ENCODE results near the gene DNAH9.

DNAH9 gene

DNA sequence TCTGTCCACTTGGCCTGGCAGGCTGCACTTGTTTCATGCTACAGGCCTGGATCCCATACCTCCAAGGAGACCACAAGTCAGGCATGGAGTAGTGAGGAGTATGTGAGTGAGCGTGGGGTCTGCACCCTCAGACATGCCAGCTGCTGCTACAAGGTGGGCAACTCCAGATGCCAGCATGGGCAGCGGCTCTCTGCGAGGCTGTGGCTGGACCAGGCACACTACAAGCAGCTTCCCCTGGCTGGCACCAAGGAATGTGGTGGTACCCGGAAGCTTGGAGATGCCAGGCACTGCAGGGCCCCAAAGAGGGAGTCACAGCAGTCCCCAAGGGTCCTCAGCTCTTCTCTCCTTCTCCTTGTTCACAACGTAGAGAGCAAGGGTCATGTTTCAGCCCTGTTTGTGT lies 16.1 kb upstream of the DNAH9 start:
- DNase-seq = no peak
- H3K4me3 ChIP-seq (ENCODE audit: low read depth, low read length) = no peak overlapping the region
- H3K27ac ChIP-seq = no peak overlapping the region
- TF ChIP-seq, protein P1, sequence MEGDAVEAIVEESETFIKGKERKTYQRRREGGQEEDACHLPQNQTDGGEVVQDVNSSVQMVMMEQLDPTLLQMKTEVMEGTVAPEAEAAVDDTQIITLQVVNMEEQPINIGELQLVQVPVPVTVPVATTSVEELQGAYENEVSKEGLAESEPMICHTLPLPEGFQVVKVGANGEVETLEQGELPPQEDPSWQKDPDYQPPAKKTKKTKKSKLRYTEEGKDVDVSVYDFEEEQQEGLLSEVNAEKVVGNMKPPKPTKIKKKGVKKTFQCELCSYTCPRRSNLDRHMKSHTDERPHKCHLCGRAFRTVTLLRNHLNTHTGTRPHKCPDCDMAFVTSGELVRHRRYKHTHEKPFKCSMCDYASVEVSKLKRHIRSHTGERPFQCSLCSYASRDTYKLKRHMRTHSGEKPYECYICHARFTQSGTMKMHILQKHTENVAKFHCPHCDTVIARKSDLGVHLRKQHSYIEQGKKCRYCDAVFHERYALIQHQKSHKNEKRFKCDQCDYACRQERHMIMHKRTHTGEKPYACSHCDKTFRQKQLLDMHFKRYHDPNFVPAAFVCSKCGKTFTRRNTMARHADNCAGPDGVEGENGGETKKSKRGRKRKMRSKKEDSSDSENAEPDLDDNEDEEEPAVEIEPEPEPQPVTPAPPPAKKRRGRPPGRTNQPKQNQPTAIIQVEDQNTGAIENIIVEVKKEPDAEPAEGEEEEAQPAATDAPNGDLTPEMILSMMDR (IDR thresholded peaks at IDR 0.05; ENCODE audit: low read depth, low read length, missing control alignments) = no peak
- no peaks in the 10 kb centered on the region for H3K27me3 ChIP-seq (replicated peaks)
- in situ Hi-C loops (cut with HindIII; ENCODE audit: low pct_ligation_motif_present, low sequenced_read_pairs) = no loop called here
- H3K36me3 ChIP-seq (replicated peaks) = no peaks in the 10 kb centered on the region

DNA sequence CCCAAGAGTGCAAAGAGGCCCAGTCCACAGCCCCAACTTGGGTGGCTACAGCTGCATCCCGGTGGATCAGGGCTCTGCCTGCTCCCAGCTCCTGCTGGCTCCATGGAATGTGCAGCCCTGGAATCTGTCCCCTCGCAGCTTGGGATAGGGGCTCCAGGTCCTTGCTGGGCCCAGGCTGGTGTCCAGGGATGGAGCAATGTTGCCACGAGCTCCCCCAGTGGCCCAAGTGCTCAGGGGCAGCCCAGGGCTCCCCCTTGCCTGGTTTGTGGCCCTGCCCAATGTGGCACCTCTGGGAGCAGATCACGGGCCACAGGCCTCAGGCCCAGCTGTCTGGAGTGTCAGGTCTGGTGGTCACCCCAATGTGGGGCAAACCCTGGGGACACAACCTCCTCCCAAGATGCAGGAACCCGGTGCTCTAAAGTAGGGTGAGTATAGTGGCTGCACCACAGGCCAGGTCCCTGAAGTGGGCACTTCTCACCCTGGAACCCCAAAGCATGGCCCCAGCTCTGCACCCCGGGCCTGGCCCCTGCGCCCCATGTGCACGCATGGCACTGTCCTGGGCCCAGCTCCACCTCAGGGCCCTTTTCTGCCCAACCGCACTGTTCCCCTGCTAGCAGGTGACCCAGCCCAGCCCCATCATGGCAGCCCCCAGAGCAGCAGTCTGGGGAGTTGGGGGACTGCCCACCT lies 14.8 kb upstream of the DNAH9 start:
- in situ Hi-C loops (cut with HindIII; ENCODE audit: low pct_ligation_motif_present, low sequenced_read_pairs) = no loop called here
- Histone ChIP-seq H3K4me3 (ENCODE audit: low read depth, low read length) (no peak overlapping the region), H3K27ac (no peak overlapping the region), H3K27me3 (replicated peaks) (no peaks in the 10 kb centered on the region), H3K36me3 (replicated peaks) (no peaks in the 10 kb centered on the region)
- no peak for DNase-seq
- TF ChIP-seq, protein P1 (IDR thresholded peaks at IDR 0.05; ENCODE audit: low read depth, low read length, missing control alignments) = no peak

DNA sequence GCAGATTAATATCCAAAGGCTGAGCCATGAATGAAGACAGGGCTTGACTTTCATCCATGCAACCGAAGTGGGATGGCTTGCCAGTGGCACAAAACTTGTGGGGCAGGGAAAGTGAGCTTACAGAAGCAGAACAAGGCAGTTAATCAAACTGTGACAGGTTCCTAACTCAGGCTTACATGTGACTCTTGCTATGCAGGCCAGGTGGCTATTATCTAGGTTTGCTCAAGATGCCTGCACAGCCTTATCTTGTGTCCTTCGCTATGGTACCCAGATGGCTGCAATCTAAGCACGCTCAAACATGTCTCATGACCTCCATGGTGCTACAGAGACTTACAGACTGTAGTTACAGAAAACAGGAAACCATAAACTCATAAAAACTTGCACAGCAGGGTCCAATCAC lies 8.6 kb upstream of the DNAH9 start:
- H3K27ac ChIP-seq = no peak overlapping the region
- H3K4me3 ChIP-seq (ENCODE audit: low read depth, low read length) = no peak overlapping the region
- no peak for DNase-seq
- H3K27me3 ChIP-seq (replicated peaks) = no peaks in the 10 kb centered on the region
- H3K36me3 ChIP-seq (replicated peaks) = no peaks in the 10 kb centered on the region
- in situ Hi-C loops (cut with HindIII; ENCODE audit: low pct_ligation_motif_present, low sequenced_read_pairs) = no loop called here
- TF ChIP-seq, protein P1 (IDR thresholded peaks at IDR 0.05; ENCODE audit: low read depth, low read length, missing control alignments) = no peak

DNA sequence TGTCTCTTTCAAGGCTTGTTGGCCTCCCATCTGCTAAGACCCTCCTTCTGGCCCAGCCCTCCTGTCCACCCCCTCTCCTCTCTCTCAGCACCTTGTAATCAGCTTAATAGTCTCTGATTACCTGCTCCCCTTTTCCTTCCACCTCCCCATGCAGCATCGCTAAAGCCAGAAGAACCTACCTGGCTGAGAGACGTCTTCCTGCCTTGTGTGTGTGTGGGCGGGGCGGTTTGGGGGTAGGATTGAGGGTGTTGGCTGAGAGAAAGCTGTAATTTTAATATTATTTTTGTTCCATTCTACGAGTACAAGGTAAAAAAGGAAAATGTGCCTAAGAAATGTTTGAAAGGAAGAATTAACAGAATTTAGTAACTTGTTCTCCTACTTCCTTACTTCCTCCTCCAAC lies 3.4 kb downstream of the DNAH9 start:
- Histone ChIP-seq H3K4me3 (ENCODE audit: low read depth, low read length) (no peak overlapping the region), H3K27ac (no peak overlapping the region), H3K27me3 (replicated peaks) (no peaks in the 10 kb centered on the region), H3K36me3 (replicated peaks) (no peaks in the 10 kb centered on the region)
- TF ChIP-seq, protein P1 (IDR thresholded peaks at IDR 0.05; ENCODE audit: low read depth, low read length, missing control alignments) = no peak
- in situ Hi-C loops (cut with HindIII; ENCODE audit: low pct_ligation_motif_present, low sequenced_read_pairs) = no loop called here
- no peak for DNase-seq

DNA sequence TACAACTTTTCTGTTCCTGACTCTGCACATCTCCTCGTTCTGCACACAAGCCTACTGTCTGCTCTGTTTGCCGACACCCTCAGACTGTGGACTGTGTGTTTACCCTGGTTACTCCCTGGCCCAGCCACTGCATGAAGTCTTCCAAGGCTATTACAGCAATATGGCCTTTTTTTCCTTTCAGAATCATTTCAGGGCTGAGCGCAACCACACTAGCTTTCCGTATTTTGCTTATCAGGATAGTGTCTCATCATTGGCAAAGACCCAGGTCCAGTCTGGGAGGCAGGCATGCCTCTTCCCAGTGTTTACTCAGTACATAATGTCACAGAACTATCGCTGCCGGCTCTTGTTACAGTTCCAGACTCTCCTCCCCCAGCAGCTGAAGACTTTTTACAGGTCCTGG lies 10.1 kb downstream of the DNAH9 start:
- Histone ChIP-seq H3K27me3 (replicated peaks) (no peaks in the 10 kb centered on the region), H3K36me3 (replicated peaks) (no peaks in the 10 kb centered on the region), H3K27ac (no peak overlapping the region), H3K4me3 (ENCODE audit: low read depth, low read length) (no peak overlapping the region)
- TF ChIP-seq, protein P1 (IDR thresholded peaks at IDR 0.05; ENCODE audit: low read depth, low read length, missing control alignments) = no peak
- peak; percentile 6 for DNase-seq
- in situ Hi-C loops (cut with HindIII; ENCODE audit: low pct_ligation_motif_present, low sequenced_read_pairs) = no loop called here

DNA sequence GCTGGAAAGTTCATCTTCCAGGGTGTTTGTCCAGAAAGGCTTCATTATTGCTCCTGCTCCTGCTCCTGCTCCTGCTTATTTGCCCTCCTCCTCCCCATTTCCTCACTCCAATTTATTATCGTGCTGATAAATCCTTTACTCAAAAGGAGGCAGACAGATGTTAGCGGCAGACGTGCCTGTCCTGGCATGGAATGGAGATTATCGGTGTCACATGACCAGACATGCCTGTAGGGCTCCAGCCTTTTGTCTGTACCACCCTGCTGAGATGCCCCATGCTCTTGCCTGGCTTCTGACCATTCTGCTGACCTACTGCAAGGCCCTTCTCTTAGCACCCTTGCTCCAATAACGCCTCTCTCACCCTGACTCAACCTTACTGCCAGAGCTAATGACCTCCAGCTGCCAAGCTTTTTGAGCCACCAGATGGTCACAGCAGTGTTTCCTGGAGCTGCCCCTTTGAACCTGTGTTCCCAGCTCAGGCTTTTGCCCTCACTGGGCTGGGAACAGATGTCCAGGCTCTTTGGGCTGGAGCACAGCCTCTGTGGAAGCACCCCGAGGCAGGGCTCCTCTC lies 12.8 kb downstream of the DNAH9 start:
- no peaks in the 10 kb centered on the region for H3K36me3 ChIP-seq (replicated peaks)
- TF ChIP-seq, protein P1 (IDR thresholded peaks at IDR 0.05; ENCODE audit: low read depth, low read length, missing control alignments) = no peak
- no peak overlapping the region for H3K4me3 ChIP-seq (ENCODE audit: low read depth, low read length)
- no peaks in the 10 kb centered on the region for H3K27me3 ChIP-seq (replicated peaks)
- no peak overlapping the region for H3K27ac ChIP-seq
- in situ Hi-C loops (cut with HindIII; ENCODE audit: low pct_ligation_motif_present, low sequenced_read_pairs) = no loop called here
- DNase-seq = no peak
